Liver (tissue), 9 donors: ENCODE results near the gene PITPNC1. TPM values are rescaled to one million over a fixed set of nuclear protein-coding genes. Genes with fewer than 3 reads are reported as not detected.

ENCODE experiments used
- DNase-seq: peaks from one replicate; pipeline ENCODE4 v3.0.0-alpha.2; 2017; ENCODE audit warnings: low spot score
- H3K27ac ChIP-seq, 2 donors: one replicate each; pipeline ENCODE4 v1.7.0; 2013; ENCODE audit warnings: inconsistent platforms in 2 of 2, low read length in 2 of 2, control low read depth in 1 of 2, low read depth in 1 of 2, mild to moderate bottlenecking in 1 of 2
- H3K27me3 ChIP-seq, 4 donors: one replicate each; pipeline versions ENCODE4 v1.6.1 to v1.7.0; 2013; ENCODE audit warnings: low read length in 3 of 4, inconsistent platforms in 1 of 4, mild to moderate bottlenecking in 1 of 4, moderate library complexity in 1 of 4; ENCODE audit not compliant: control insufficient read depth in 4 of 4, insufficient read depth in 4 of 4
- H3K36me3 ChIP-seq, 4 donors: one replicate each; pipeline versions ENCODE4 v1.6.1 to v1.7.0; 2013; ENCODE audit warnings: low read length in 3 of 4, mild to moderate bottlenecking in 3 of 4, low read depth in 1 of 4, moderate library complexity in 1 of 4; ENCODE audit not compliant: control insufficient read depth in 4 of 4, insufficient read depth in 3 of 4
- H3K4me1 ChIP-seq, 4 donors: one replicate each; pipeline versions ENCODE4 v1.6.1 to v1.7.0; 2013; ENCODE audit warnings: low read length in 3 of 4, mild to moderate bottlenecking in 3 of 4, moderate library complexity in 1 of 4; ENCODE audit not compliant: control insufficient read depth in 4 of 4, insufficient read depth in 4 of 4
- H3K4me3 ChIP-seq, 3 donors: one replicate each; pipeline versions ENCODE4 v1.6.1 to v1.7.0; 2013; ENCODE audit warnings: low read length in 3 of 3, control low read depth in 1 of 3, low read depth in 1 of 3, mild to moderate bottlenecking in 1 of 3
- H3K9ac ChIP-seq, 2 donors: one replicate each; pipeline ENCODE4 v1.7.0; 2013; ENCODE audit warnings: low read length in 2 of 2, mild to moderate bottlenecking in 2 of 2, moderate library complexity in 2 of 2, control low read depth in 1 of 2, low read depth in 1 of 2
- H3K9me3 ChIP-seq, 4 donors: one replicate each; pipeline versions ENCODE4 v1.6.1 to v1.7.0; 2013; ENCODE audit warnings: low read length in 3 of 4; ENCODE audit not compliant: control insufficient read depth in 4 of 4
- EGR1 ChIP-seq, 2 donors: IDR thresholded peaks; 2 replicates each; pipeline ENCODE4 v1.6.1; 2016 to 2018; ENCODE audit warnings: antibody characterized with exemption in 2 of 2, low read depth in 2 of 2
- FOXA1 ChIP-seq: IDR thresholded peaks from 2 replicates; pipeline ENCODE4 v1.6.1; 2016; ENCODE audit warnings: antibody characterized with exemption
- FOXA2 ChIP-seq: IDR thresholded peaks from 2 replicates; pipeline ENCODE4 v1.6.1; 2016; ENCODE audit warnings: antibody characterized with exemption
- GABPA ChIP-seq, 2 donors: IDR thresholded peaks in 1 of 2; conservative IDR thresholded peaks in 1 of 2; 2 replicates each; pipeline ENCODE4 v1.6.1; 2016; ENCODE audit warnings: antibody characterized with exemption in 2 of 2, mild to moderate bottlenecking in 1 of 2, moderate library complexity in 1 of 2
- HNF4A ChIP-seq, 2 donors: conservative IDR thresholded peaks; 2 replicates each; pipeline ENCODE4 v1.6.1; 2016; ENCODE audit warnings: antibody characterized with exemption in 2 of 2, mild to moderate bottlenecking in 2 of 2
- HNF4G ChIP-seq: IDR thresholded peaks from 2 replicates; pipeline ENCODE4 v1.6.1; 2016; ENCODE audit warnings: antibody characterized with exemption
- JUND ChIP-seq, 2 donors: IDR thresholded peaks; 2 replicates each; pipeline ENCODE4 v1.6.1; 2016; ENCODE audit warnings: antibody characterized with exemption in 2 of 2
- NR2F2 ChIP-seq: IDR thresholded peaks from 2 replicates; pipeline ENCODE4 v1.6.1; 2016; ENCODE audit warnings: antibody characterized with exemption
- RAD21 ChIP-seq, 2 donors: IDR thresholded peaks; 2 replicates each; pipeline ENCODE4 v1.6.1; 2016; ENCODE audit warnings: antibody characterized with exemption in 2 of 2, mild to moderate bottlenecking in 2 of 2
- RXRA ChIP-seq, 2 donors: IDR thresholded peaks; 2 replicates each; pipeline ENCODE4 v1.6.1; 2017 to 2018; ENCODE audit warnings: antibody characterized with exemption in 2 of 2, mild to moderate bottlenecking in 1 of 2
- SP1 ChIP-seq: IDR thresholded peaks from 2 replicates; pipeline ENCODE4 v1.6.1; 2018; ENCODE audit warnings: antibody characterized with exemption, mild to moderate bottlenecking
- TAF1 ChIP-seq: conservative IDR thresholded peaks from 2 replicates; pipeline ENCODE4 v1.6.1; 2016; ENCODE audit warnings: antibody characterized with exemption, mild to moderate bottlenecking
- YY1 ChIP-seq: IDR thresholded peaks from 2 replicates; pipeline ENCODE4 v1.6.1; 2016; ENCODE audit warnings: antibody characterized with exemption, mild to moderate bottlenecking
- WGBS: extraction: QIAGEN DNeasy Blood & Tissue Kit; methylation state at CpG from one replicate; pipeline ENCODE4 v1.1.7; 2013; 5-methylcytosine and 5-hydroxymethylcytosine counted together
- polyA plus RNA-seq, 2 donors: library from polyadenylated mRNA; stranded (reverse) in 1 of 2; unstranded in 1 of 2; fragments of 200-250 nt in 1 of 2; fragments of >200 nt in 1 of 2; fragmentation: Nextera tagmentation in 1 of 2; extraction: Ambion mirVana in 1 of 2; gene quantifications; one replicate each; pipeline versions ENCODE4 v1.2.1 to v1.2.3, GENCODE V29; 2013 to 2015
- total RNA-seq, 2 donors: library from RNA; depleted of rRNA; stranded (reverse); fragments of >200 nt; gene quantifications; one replicate each; pipeline ENCODE4 v1.2.3, GENCODE V29; 2014
- TF ChIP-seq, protein P1 (sequence below): IDR thresholded peaks from 2 replicates; pipeline ENCODE4 v1.6.1; 2016; ENCODE audit warnings: antibody characterized with exemption
- TF ChIP-seq, protein P2 (sequence below): IDR thresholded peaks from 2 replicates; pipeline ENCODE4 v1.6.1; 2016; ENCODE audit warnings: antibody characterized with exemption
- TF ChIP-seq, protein P3 (sequence below): IDR thresholded peaks from 2 replicates; pipeline ENCODE4 v1.6.1; 2016; ENCODE audit warnings: antibody characterized with exemption, mild to moderate bottlenecking
- TF ChIP-seq, protein P4 (sequence below): fragments of 150-350 bp; IDR thresholded peaks from 2 replicates; pipeline ENCODE4 v1.5.1; 2017; ENCODE audit warnings: improper control_type of control experiment, low read depth, low read length; ENCODE audit not compliant: missing input control
- TF ChIP-seq, protein P5 (sequence below): IDR thresholded peaks from 2 replicates; pipeline ENCODE4 v1.6.1; 2016; ENCODE audit warnings: antibody characterized with exemption
- donor health status: healthy.
- donor health status: healthy.
- donor health status: healthy.
- donor health status: healthy.
- donor health status: healthy.

Gene PITPNC1
- total and polyA plus RNA-seq, 4 donors: 2.3 to 10.2 (median 5.7) TPM

DNA sequence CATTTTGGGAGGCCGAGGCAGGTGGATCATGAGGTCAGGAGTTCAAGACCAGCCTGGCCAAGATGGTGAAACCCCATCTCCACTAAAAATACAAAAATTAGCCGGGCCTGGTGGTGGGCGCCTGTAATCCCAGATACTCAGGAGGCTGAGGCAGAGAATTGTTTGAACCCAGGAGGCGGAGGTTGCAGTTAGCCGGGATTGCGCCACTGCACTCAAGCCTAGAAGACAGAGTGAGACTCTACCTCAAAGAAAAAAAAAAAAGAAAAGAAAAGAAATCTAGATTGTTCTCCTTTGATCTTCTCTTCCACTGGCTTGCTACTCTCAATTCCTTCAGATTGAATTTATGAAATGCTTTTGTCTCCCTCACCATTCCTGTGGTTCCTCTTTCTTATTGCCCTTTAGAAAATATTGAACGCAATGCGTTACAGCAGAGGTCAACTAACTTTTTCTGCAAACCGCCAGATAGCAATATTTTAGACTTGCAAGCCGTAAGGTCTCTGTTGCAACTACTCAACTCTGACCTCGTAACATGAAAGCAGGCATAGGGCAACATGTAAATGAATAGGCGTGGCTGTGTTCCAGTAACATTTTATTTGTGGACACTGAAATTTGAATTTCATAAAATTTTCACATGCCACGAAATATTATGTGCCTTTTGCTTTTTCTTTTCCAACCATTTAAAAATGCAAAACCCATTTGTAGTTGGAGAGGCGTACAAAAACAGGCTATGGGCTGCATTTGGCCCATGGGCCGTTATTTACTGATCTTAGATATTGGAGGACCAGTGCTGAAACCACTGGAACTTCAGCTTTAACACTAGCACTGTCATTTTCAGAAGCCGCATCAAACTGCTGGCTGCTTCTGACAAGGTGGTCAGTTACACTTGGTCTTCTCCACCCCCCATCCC lies 24.8 kb downstream of the PITPNC1 start:
- no peak for TF ChIP-seq EGR1 (IDR thresholded peaks at IDR 0.05; ENCODE audit: low read depth in 2 of 2)
- peak; percentile 29 for TF ChIP-seq HNF4G
- TF ChIP-seq HNF4A (conservative IDR thresholded peaks at IDR 0.05): peak; percentile 85
- TF ChIP-seq, protein P1, sequence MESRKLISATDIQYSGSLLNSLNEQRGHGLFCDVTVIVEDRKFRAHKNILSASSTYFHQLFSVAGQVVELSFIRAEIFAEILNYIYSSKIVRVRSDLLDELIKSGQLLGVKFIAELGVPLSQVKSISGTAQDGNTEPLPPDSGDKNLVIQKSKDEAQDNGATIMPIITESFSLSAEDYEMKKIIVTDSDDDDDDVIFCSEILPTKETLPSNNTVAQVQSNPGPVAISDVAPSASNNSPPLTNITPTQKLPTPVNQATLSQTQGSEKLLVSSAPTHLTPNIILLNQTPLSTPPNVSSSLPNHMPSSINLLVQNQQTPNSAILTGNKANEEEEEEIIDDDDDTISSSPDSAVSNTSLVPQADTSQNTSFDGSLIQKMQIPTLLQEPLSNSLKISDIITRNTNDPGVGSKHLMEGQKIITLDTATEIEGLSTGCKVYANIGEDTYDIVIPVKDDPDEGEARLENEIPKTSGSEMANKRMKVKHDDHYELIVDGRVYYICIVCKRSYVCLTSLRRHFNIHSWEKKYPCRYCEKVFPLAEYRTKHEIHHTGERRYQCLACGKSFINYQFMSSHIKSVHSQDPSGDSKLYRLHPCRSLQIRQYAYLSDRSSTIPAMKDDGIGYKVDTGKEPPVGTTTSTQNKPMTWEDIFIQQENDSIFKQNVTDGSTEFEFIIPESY: peak; percentile 68
- TF ChIP-seq, protein P2, sequence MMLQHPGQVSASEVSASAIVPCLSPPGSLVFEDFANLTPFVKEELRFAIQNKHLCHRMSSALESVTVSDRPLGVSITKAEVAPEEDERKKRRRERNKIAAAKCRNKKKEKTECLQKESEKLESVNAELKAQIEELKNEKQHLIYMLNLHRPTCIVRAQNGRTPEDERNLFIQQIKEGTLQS: no peak
- peak; percentile 38 for TF ChIP-seq YY1
- peak; percentile 67 for TF ChIP-seq NR2F2
- TF ChIP-seq, protein P3, sequence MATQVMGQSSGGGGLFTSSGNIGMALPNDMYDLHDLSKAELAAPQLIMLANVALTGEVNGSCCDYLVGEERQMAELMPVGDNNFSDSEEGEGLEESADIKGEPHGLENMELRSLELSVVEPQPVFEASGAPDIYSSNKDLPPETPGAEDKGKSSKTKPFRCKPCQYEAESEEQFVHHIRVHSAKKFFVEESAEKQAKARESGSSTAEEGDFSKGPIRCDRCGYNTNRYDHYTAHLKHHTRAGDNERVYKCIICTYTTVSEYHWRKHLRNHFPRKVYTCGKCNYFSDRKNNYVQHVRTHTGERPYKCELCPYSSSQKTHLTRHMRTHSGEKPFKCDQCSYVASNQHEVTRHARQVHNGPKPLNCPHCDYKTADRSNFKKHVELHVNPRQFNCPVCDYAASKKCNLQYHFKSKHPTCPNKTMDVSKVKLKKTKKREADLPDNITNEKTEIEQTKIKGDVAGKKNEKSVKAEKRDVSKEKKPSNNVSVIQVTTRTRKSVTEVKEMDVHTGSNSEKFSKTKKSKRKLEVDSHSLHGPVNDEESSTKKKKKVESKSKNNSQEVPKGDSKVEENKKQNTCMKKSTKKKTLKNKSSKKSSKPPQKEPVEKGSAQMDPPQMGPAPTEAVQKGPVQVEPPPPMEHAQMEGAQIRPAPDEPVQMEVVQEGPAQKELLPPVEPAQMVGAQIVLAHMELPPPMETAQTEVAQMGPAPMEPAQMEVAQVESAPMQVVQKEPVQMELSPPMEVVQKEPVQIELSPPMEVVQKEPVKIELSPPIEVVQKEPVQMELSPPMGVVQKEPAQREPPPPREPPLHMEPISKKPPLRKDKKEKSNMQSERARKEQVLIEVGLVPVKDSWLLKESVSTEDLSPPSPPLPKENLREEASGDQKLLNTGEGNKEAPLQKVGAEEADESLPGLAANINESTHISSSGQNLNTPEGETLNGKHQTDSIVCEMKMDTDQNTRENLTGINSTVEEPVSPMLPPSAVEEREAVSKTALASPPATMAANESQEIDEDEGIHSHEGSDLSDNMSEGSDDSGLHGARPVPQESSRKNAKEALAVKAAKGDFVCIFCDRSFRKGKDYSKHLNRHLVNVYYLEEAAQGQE: peak; percentile 57
- peak; percentile 91 for TF ChIP-seq SP1
- TF ChIP-seq GABPA (IDR thresholded peaks at IDR 0.05 in 1 of 2, conservative IDR thresholded peaks at IDR 0.05 in 1 of 2): no peak
- TF ChIP-seq JUND (IDR thresholded peaks at IDR 0.05): peak; percentile 64 to 78
- peak; percentile 5 to 22 for TF ChIP-seq RAD21 (IDR thresholded peaks at IDR 0.05)
- TF ChIP-seq TAF1: no peak
- TF ChIP-seq, protein P4, sequence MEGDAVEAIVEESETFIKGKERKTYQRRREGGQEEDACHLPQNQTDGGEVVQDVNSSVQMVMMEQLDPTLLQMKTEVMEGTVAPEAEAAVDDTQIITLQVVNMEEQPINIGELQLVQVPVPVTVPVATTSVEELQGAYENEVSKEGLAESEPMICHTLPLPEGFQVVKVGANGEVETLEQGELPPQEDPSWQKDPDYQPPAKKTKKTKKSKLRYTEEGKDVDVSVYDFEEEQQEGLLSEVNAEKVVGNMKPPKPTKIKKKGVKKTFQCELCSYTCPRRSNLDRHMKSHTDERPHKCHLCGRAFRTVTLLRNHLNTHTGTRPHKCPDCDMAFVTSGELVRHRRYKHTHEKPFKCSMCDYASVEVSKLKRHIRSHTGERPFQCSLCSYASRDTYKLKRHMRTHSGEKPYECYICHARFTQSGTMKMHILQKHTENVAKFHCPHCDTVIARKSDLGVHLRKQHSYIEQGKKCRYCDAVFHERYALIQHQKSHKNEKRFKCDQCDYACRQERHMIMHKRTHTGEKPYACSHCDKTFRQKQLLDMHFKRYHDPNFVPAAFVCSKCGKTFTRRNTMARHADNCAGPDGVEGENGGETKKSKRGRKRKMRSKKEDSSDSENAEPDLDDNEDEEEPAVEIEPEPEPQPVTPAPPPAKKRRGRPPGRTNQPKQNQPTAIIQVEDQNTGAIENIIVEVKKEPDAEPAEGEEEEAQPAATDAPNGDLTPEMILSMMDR: no peak
- no peak for TF ChIP-seq FOXA1
- TF ChIP-seq RXRA (IDR thresholded peaks at IDR 0.05): peak; percentile 90 to 95
- TF ChIP-seq FOXA2: peak; percentile 61
- TF ChIP-seq, protein P5, sequence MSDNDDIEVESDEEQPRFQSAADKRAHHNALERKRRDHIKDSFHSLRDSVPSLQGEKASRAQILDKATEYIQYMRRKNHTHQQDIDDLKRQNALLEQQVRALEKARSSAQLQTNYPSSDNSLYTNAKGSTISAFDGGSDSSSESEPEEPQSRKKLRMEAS: peak; percentile 69
- peak overlapping the region; percentile 74 to 75 for H3K27ac ChIP-seq
- H3K36me3 ChIP-seq: no peaks in the 10 kb centered on the region
- 39% methylated on average over 16 of the region's 16 CpGs for WGBS
- peak overlapping the region in 1 of 3 donors; percentile 21 for H3K4me3 ChIP-seq
- H3K9me3 ChIP-seq: no peaks in the 10 kb centered on the region
- no peak for DNase-seq
- peak overlapping the region in 1 of 2 donors; percentile 26 for H3K9ac ChIP-seq
- H3K4me1 ChIP-seq: peaks cover 14 to 27% (median 16%) of the 10 kb centered on the region in 4 donors
- H3K27me3 ChIP-seq: no peaks in the 10 kb centered on the region
